Choroid plexus epithelial cell (primary cell): Measurements from ENCODE around the gene EID3.

ENCODE experiments used
- DNase-seq: peaks from one replicate; pipeline ENCODE4 v3.0.0-alpha.2; 2010; ENCODE audit warnings: low read depth
- H3K4me3 ChIP-seq: 2 replicates; pipeline ENCODE4 v1.5.1; 2011; ENCODE audit warnings: low read depth, mild to moderate bottlenecking, control low read depth, low read length, moderate library complexity
- CTCF ChIP-seq: conservative IDR thresholded peaks from 2 replicates; pipeline ENCODE4 v1.5.1; 2011; ENCODE audit warnings: low read depth, mild to moderate bottlenecking, control low read depth, inconsistent platforms, low read length, moderate library complexity

The EID3 gene

GRCh38 chr12:104280717-104281458, 22.7 kb upstream of the EID3 start:
- TF ChIP-seq CTCF, result no peak
- no peak overlapping the region for H3K4me3 ChIP-seq

GRCh38 chr12:104281636-104282035, 21.9 kb upstream of the EID3 start:
- no peak for DNase-seq
- no peak overlapping the region for H3K4me3 ChIP-seq
- no peak for TF ChIP-seq CTCF

More at GRCh38 chr12:104280717-104281458, 22.7 kb upstream of the EID3 start:
- peak; percentile 94 for DNase-seq

GRCh38 chr12:104282109-104282508, 21.4 kb upstream of the EID3 start:
- no peak overlapping the region for H3K4me3 ChIP-seq
- DNase-seq, result peak; percentile 75
- TF ChIP-seq CTCF, result no peak

GRCh38 chr12:104285740-104286515, 17.6 kb upstream of the EID3 start:
- DNase-seq, result no peak
- no peak for TF ChIP-seq CTCF
- no peak overlapping the region for H3K4me3 ChIP-seq

GRCh38 chr12:104286516-104287482, 16.7 kb upstream of the EID3 start:
- peak overlapping the region; percentile 75 for H3K4me3 ChIP-seq
- peak; percentile 98 for DNase-seq
- peak; percentile 1 for TF ChIP-seq CTCF

- TF ChIP-seq CTCF, result no peak
- peak overlapping the region; percentile 75 for H3K4me3 ChIP-seq
- peak; percentile 81 for DNase-seq
Measured at GRCh38 chr12:104288635-104289274, 14.8 kb upstream of the EID3 start.
